AG08395 (cell line): ENCODE measurements around the gene SYT6.

Experiments used
- DNase-seq: peaks from one replicate; pipeline ENCODE4 v3.0.0; 2012; ENCODE audit warnings: mixed read lengths, low spot score

SYT6 gene

GRCh38 chr1:114092186-114093062, 61.2 kb downstream of the SYT6 start:
- DNase-seq, result no peak

DNA sequence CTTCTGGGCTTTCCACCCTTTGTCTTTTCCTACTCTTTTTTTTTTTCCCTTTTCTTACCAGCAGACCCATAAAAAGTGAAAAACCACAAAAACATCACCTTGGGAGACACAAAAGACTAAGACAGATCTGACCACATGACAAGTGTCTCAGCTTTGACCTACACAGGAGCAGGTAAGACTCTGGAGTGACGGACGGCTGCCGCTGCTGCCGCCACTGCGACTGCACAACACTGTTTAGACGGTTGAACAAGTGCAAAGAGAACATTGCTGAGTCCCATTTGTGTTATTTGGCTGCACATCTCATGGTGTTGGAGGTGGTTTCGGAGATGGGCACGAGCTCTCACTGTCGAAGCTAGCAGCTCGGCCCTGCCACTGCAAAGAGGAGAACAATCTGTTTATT, 62.0 kb downstream of the SYT6 start:
- no peak for DNase-seq

DNA sequence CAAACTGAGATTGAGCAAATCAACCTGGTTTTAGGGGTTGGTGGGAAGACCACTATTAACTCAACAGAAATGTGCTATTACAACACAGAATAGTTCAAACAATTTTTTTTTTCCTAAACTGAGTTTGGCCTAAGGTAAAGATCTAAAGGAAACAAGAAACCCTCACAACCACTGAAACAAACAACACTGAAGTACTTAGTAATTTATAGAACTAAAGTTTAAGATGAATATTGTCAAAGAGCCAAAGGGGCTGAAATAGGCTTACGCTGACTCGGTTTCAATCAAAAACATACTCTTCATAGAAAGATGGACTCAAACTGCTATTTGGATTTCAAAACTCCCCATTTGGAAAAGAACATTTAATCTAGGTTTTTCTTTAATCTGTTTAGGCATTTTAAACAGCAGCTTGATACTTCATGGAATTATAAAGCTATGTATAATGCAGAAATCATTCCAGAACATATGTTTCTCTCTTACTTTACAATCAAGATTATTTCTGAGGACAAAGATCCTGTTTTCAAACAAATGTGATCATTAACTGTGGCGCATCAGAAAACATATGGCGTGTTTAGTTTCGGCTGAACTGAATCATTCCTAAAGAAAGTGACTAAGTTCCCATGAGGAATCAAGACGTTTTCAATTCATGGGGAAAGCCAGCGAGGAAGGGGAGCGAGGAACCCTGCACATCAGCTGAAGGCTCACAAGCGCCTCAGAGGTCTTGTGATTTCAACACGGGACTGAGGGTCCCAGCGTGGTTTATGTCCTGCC, 62.7 kb downstream of the SYT6 start:
- DNase-seq, result no peak

- DNase-seq, result no peak
These were observed 64.0 kb downstream of the SYT6 start for GRCh38 chr1:114089502-114090138.

GRCh38 chr1:114088392-114089299, 65.0 kb downstream of the SYT6 start:
- DNase-seq, result no peak

DNA sequence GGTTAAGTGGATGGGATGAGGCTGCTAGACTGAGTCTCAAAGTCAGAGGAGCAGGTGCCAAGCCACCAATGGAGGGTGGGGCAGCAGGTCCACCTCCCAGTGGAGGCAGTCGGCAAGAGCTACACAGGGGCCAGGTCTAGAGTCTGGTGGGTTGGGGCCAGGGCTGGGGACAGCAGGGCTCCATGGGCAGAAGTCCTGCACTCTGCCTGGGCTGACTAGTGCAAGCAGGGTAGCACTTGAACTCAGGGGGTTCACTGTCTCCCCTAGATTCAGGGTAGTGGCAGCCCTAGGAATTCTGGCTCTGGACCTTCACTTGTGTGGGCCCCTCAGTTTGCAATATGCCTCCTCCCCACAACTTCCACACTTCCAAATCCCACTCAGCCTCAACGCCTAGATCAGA, 66.2 kb downstream of the SYT6 start:
- no peak for DNase-seq

DNA sequence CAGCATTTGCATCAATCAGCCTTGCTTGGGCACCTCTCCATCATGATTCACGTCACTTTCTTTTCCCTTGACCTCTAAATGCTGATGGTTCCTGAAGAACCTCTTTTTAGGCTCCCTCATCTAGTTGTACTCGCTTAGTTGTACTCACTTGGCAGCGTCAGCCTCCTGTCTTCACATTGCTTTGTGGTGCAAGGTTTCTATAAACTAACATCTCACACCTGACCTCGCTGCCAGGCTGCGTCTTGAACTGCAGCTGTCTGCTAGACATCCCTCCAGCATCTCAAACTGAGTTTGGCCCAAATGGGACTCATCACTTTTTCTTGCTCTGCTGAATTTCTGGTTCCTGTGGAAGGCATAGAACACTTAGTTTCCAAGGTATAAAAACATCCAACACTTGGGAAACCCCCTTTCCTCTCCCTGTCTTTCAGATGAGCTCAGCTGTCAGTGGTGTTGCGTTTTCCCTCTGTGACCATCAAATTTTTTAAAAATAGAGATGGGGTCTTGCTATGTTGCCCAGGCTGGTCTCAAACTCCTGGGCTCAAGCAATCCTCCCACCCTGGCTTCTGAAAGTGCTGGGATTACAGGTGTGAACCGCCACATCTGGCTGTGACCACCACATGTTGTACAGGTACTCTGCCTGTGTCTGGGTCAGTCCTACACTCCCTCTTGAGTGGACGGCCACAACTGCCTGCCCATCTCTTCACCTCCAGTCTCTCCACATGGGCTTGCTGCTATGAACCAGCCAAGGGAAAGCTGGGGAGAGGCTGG, 66.9 kb downstream of the SYT6 start:
- DNase-seq, result no peak

DNA sequence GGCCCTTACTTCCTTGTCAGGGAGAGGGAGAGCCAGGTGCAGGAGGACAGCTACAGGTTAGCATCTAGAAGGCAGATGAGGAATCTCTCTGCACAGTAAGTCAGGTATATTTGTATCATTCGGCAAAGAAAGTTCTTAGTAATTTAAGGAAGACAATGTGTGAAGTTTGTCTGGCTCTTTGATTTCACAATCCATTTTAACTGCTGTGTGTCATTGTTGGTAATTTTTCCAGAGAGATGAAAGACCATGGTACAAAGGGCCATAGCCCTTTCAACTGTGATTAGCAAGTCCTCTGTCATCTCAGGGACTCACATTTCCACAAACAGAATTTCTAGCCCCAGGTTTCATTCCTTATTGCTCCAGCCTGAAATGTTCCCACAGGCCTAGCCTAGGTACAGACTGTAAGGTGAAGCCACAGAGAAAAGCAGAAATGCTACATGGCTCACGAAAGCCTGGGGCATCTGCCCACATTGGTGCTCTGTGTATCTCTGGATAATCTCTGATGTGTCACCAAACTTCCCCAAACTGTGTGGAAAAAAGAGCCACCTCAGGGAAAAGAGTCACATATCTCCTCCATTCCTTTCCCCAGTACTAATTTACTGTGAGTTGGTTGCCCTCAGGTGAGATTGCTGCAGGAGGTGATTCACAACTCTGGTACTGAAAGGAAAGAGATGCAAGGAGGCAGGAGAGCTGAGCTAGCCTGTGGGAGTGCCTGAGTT, 70.6 kb downstream of the SYT6 start:
- no peak for DNase-seq

GRCh38 chr1:114082304-114082630, 71.4 kb downstream of the SYT6 start:
- no peak for DNase-seq

GRCh38 chr1:114081437-114082303, 72.0 kb downstream of the SYT6 start:
- no peak for DNase-seq

GRCh38 chr1:114080511-114081436, 72.9 kb downstream of the SYT6 start:
- DNase-seq, result no peak

DNA sequence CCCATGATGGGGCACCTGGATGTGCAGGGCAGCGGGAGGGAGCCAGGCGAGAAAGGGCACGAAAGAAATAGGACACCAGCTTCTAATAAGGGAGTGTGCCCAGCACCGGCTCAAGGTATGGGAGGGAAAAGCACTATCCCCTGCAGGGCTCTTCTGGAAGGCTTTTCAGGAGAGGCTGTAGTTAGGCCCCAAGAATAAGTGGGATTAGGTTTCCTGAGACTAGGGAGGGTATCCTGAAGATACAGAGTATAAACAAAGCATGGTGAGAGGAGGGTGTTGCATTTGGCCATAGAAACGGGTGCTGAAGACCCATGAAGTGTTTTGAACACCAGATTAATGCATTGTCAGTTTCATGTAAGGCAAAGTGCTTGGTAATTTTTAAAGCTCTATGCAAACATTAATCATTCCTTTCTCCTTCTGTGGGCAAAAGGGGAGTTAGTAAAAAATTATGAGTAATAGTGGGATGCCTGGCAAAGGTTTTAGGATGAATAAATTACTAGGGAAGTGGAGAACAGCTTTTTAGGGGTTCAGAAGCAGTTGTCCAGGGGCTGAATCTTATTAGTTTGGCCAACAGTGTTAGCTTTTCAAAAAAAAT, 74.0 kb downstream of the SYT6 start:
- no peak for DNase-seq

DNA sequence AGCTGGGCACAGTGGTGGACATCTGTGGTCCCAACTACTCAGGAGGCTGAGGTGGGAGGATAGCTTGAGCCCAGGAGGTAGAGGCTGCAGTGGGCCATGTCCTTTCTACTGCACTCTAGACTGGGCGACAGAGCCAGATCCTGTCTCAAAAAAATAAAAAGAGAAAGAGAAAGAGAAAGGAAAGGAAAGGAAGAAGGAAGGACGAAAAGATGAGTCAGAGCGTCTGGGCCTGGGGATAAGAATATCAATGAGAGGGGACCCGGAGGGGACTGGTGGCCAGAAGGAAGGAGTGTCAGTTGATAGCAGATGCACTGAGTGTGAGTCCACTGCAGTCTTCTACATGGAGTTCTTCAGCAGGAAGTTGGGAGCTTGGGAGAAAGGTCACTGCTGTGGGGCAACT, 75.6 kb downstream of the SYT6 start:
- no peak for DNase-seq

DNA sequence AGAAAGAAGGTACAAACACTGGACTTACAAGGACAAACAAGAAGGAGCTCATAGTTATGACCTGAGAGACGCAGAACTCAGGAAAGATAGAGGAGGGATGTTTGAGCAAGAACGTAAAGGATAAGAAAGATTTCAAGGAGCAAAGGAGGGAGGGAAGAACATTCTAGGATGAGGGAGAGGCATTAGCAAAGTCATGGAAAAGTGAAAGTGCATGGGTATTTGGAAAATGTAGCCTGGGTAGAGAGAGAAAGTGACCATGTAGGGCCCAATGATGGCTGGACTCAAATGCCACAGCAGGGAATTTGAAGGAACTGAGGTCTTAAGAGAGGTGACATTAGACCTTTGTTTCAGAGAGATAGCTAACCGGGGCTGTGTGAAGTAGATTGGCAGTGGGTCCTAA, 76.5 kb downstream of the SYT6 start:
- DNase-seq, result no peak

DNA sequence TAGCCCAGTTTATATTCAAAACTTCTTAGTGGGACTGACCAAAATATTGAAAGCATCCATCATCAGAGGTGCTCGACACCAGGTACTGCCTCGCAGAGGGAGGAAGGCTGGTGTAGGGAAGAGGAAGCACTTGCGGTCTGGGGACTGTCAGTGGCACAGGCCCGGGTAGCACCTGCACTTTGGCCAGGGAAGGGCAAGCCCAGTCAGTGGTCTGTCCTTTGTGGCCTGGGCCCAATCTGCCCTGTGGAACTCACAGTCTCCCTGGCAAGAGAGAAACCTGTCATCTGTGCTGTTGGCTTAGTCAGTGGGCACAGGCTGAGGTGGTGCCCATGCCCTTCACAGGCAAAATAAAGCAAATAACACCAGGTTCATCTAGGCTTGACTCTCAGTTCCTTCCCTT, 77.4 kb downstream of the SYT6 start:
- DNase-seq, result no peak

- no peak for DNase-seq
These were observed 78.0 kb downstream of the SYT6 start for GRCh38 chr1:114075546-114076242.

DNA sequence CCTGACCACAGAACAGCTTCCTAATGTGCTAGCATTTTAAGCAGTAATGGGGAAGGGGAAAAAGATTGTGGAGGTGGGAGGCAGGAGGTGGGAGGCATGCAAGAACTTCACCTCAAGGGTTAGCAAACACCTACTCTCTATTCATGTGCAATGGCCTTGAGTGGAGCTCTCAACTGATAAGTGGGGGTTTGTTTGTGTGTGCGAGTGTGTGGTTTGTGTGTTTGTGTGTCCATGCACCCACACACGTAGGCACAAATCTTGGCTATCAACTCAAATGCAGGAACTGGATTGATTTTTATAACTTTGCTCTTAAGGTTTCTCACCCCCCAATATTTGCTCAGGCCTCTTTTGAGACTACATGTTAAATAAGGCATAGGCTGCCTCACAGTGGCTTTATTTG, 78.6 kb downstream of the SYT6 start:
- DNase-seq, result no peak
